Transverse colon (tissue), 3 donors: ENCODE measurements around the gene SNX33.

Source experiments
- POLR2A ChIP-seq: fragments of 450-650 bp; IDR thresholded peaks from one replicate; pipeline ENCODE4 v1.6.1; 2016; ENCODE audit warnings: antibody characterized with exemption, mild to moderate bottlenecking, moderate library complexity
- TF ChIP-seq, protein P1 (sequence below), 5 experiments: fragments of 200-600 bp in 3 of 5; fragments of 450-650 bp in 2 of 5; sonication (generic) in 3 of 5; IDR thresholded peaks; 1 replicate in 2 of 5; 2 replicates in 3 of 5; pipeline ENCODE4 v1.5.1; 2016 to 2017; ENCODE audit warnings: antibody characterized with exemption in 5 of 5, inconsistent platforms in 3 of 5, mild to moderate bottlenecking in 2 of 5, moderate library complexity in 1 of 5

DNA sequence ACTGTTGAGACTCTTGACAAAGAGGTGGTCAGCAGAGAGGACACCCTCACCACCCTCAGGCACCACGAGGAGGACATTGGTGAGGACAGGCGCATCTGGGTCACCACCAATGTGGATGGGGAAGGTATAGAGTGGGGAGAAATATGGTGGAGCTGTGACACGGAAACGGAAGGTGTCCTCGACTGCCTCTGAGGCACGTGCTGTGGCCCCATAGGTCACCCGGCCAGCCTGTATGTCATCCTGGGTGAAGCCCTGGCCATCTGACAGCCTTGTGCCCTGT is 40.5 kb downstream of the SNX33 start:
- TF ChIP-seq, protein P1, sequence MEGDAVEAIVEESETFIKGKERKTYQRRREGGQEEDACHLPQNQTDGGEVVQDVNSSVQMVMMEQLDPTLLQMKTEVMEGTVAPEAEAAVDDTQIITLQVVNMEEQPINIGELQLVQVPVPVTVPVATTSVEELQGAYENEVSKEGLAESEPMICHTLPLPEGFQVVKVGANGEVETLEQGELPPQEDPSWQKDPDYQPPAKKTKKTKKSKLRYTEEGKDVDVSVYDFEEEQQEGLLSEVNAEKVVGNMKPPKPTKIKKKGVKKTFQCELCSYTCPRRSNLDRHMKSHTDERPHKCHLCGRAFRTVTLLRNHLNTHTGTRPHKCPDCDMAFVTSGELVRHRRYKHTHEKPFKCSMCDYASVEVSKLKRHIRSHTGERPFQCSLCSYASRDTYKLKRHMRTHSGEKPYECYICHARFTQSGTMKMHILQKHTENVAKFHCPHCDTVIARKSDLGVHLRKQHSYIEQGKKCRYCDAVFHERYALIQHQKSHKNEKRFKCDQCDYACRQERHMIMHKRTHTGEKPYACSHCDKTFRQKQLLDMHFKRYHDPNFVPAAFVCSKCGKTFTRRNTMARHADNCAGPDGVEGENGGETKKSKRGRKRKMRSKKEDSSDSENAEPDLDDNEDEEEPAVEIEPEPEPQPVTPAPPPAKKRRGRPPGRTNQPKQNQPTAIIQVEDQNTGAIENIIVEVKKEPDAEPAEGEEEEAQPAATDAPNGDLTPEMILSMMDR (IDR thresholded peaks at IDR 0.05) = no peak
- no peak for TF ChIP-seq POLR2A
